ENCODE measurements around the gene SLC27A2.
A peak's percentile ranks its signal among the peaks of the same experiment; 100 is the strongest.
"Not testable (repeated sequence)": the region's sequence is repeated elsewhere in the genome, so short reads cannot be mapped to it uniquely, and the experiment has no call there.

SLC27A2 gene

GRCh38 chr15:50168379-50168778 is 13.6 kb upstream of the SLC27A2 start:
- Histone ChIP-seq H3K4me1 (peaks cover 0 to 7% (median 2%) of the 10 kb centered on the region in 10 experiments; a peak in 4 of 20 replicates), H3K27ac (no peak overlapping the region), H3K4me3 (no peak overlapping the region), H3K9me3 (replicated peaks in 1 of 11) (peaks cover 9 to 40% (median 31%) of the 10 kb centered on the region in 11 experiments; a peak in 21 of 22 replicates), H4K20me1 (no peaks in the 10 kb centered on the region), H3K9ac (no peak overlapping the region), H3K27me3 (no peaks in the 10 kb centered on the region), H3K4me2 (peak overlapping the region in 2 of 11 experiments; percentile 7 to 18; a peak in 1 of 22 replicates), H3K36me3 (no peaks in the 10 kb centered on the region)
- no peak for TF ChIP-seq Cebpa-rat (IDR thresholded peaks at IDR 0.05)

DNA sequence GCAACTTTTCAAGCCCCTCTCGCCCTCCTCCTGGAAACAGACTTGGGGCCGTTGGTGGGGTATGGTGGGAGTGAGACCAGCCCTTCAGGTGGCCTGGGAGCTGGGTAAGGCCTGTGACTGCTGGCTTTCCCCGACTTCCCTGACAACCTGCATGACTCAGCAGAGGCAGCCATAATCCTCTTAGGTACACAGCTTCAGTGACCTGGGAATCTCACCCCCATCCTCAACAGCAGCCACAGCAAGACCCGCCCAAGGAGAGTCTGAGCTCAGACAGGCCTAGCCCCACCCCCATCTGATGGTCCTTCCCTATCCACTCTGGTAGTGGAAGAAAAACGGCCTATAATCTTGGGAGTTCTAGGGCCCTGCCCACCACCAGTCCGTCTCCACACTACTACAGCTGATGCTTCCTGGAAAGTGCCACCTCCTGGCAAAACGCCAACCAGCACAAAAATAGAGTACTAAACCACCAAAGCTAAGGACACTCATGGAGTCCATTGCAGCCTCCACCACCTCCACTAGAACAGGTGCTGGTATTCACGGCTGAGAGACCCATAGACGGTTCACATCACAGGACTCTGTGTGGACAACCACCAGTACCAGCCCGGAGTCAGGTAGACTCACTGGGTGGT is 13.1 kb upstream of the SLC27A2 start:
- Histone ChIP-seq H3K36me3 (no peaks in the 10 kb centered on the region), H3K4me3 (no peak overlapping the region), H3K9me3 (replicated peaks in 1 of 11) (peaks cover 9 to 38% (median 28%) of the 10 kb centered on the region in 11 experiments; a peak in 21 of 22 replicates), H3K4me2 (no peak overlapping the region), H3K27ac (no peak overlapping the region), H3K27me3 (no peaks in the 10 kb centered on the region), H3K4me1 (peaks cover 0 to 7% (median under 1%) of the 10 kb centered on the region in 10 experiments; a peak in 3 of 20 replicates), H4K20me1 (no peaks in the 10 kb centered on the region), H3K9ac (no peak overlapping the region)
- no peak for TF ChIP-seq Cebpa-rat (IDR thresholded peaks at IDR 0.05)

DNA sequence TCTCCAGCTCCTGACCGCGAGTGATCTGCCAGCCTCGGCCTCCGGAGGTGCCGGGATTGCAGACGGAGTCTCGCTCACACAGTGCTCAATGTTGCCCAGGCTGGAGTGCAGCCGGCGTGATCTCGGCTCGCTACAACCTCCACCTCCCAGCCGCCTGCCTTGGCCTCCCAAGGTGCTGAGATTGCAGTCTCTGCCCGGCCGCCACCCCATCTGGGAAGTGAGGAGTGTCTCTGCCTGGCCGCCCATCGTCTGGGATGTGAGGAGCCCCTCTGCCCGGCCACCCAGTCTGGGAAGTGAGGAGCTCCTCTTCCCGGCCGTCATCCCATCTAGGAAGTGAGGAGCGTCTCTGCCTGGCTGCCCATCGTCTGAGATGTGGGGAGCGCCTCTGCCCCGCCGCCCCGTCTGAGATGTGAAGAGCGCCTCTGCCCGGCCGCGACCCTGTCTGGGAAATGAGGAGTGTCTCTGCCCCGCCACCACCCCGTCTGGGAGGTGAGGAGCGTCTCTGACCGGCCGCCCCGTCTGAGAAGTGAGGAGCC is 9.6 kb upstream of the SLC27A2 start:
- not testable (repeated sequence) for H3K4me3 ChIP-seq, H3K27ac ChIP-seq, H3K4me2 ChIP-seq, H3K4me1 ChIP-seq, H3K27me3 ChIP-seq, H4K20me1 ChIP-seq, H3K9ac ChIP-seq, H3K36me3 ChIP-seq
- peaks cover 9 to 31% (median 21%) of the 10 kb centered on the region in 11 experiments; a peak in 21 of 22 replicates for H3K9me3 ChIP-seq (replicated peaks in 1 of 11)

DNA sequence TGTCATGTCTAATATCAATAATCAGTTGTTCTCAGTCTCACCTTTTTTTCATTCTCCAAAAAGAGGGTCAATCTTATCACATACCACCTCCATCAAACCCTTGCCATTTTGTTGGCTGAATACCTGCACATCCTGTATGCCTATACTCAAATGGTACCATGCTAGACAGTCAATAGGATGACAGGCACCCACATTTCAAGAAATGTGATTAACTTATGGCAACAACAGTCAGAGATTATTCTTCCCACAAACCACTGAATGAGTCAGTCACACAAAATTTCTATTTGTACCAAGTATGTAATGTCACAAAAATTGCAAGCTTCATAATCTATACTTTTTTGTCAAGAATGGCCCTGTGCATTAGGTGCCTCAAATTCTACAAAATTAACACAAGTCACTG is 5.1 kb upstream of the SLC27A2 start:
- TF ChIP-seq Cebpa-rat (IDR thresholded peaks at IDR 0.05): no peak
- Histone ChIP-seq H3K36me3 (no peaks in the 10 kb centered on the region), H3K27ac (no peak overlapping the region), H3K27me3 (peaks cover 0 to 16% (median 11%) of the 10 kb centered on the region in 11 experiments; a peak in 13 of 22 replicates), H3K4me3 (no peak overlapping the region), H3K4me1 (peaks cover 0 to 10% (median 2%) of the 10 kb centered on the region in 10 experiments; a peak in 8 of 20 replicates), H4K20me1 (no peaks in the 10 kb centered on the region), H3K9ac (no peak overlapping the region), H3K4me2 (no peak overlapping the region), H3K9me3 (replicated peaks in 1 of 11) (peaks cover 3 to 16% (median 12%) of the 10 kb centered on the region in 11 experiments; a peak in 20 of 22 replicates)

DNA sequence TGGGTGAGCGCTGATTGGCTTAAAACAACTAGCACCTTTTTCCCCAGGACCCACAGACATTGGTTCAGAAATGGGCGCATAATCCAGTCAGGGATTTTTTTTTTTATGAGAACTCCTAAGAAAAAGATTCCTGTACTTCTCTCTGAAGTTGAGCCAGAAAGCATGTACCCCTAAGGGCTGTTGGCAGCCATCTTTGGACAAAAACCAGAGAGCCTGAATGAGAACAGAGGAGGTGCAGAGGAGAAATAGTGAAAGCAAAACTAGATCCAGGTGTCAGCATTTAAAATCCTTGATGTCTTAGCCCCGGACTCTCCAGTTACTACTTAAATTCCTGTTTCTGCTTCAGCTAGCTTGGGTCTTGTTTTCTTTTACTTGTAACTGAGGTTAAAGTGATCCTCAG is 1.9 kb upstream of the SLC27A2 start:
- Histone ChIP-seq H3K9me3 (replicated peaks in 1 of 11) (no peaks in the 10 kb centered on the region), H3K4me2 (peak overlapping the region in 4 of 11 experiments; percentile 8 to 18 (median 12); a peak in 2 of 22 replicates), H3K36me3 (no peaks in the 10 kb centered on the region), H3K27me3 (peaks cover 3 to 33% (median 19%) of the 10 kb centered on the region in 11 experiments; a peak in 15 of 22 replicates), H3K4me3 (no peak overlapping the region), H4K20me1 (no peaks in the 10 kb centered on the region; a peak in 1 of 22 replicates), H3K27ac (no peak overlapping the region), H3K9ac (no peak overlapping the region), H3K4me1 (peaks cover 7 to 41% (median 25%) of the 10 kb centered on the region in 10 experiments; a peak in 18 of 20 replicates)
- TF ChIP-seq Cebpa-rat (IDR thresholded peaks at IDR 0.05): no peak

- TF ChIP-seq Cebpa-rat (IDR thresholded peaks at IDR 0.05): no peak
- Histone ChIP-seq H4K20me1 (no peaks in the 10 kb centered on the region; a peak in 1 of 22 replicates), H3K9ac (no peak overlapping the region), H3K4me2 (peak overlapping the region in 4 of 11 experiments; percentile 8 to 18 (median 12); a peak in 2 of 22 replicates), H3K27me3 (peaks cover 3 to 33% (median 19%) of the 10 kb centered on the region in 11 experiments; a peak in 15 of 22 replicates), H3K27ac (no peak overlapping the region), H3K4me3 (no peak overlapping the region), H3K36me3 (no peaks in the 10 kb centered on the region), H3K9me3 (replicated peaks in 1 of 11) (no peaks in the 10 kb centered on the region), H3K4me1 (peaks cover 7 to 46% (median 26%) of the 10 kb centered on the region in 10 experiments; a peak in 18 of 20 replicates)
Measured at GRCh38 chr15:50180582-50180981, 1.4 kb upstream of the SLC27A2 start.

DNA sequence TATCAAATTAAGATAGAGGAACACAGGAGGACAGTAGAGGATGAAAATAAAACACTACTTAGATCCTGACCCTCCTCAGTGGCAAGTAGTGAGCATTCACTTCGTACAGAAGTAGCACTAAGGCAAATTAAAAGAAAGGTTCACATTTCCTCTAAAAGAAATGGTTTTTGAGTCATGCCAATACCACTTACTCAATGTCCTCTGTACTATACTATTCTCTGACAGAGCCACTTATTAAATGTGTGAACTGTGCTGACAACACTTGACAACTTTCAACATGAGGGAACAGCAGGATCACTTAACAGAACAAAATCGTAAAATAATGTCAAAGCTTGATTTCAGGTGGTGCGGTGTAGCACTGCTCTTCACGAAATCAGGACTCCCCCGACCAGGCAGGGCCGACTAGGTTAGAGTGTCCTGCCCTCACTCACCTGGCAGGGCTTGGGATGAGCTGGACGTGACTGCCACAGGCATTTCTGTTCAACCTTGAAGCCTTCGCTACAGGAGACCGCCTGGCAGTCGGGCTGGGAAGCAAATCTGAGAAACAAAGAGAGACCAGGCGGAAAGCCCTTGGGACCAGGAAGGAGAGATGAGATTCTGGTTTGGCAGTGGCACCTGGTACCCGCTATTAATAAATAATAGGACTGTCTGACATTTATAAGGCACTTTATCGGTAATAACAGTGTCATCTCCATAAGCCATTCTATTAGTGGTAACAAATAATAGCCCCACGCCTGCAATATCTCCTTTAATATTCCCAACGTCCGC is 611 bp upstream of the SLC27A2 start:
- Histone ChIP-seq H4K20me1 (no peaks in the 10 kb centered on the region; a peak in 1 of 22 replicates), H3K4me2 (peak overlapping the region; percentile 87 to 100 (median 96)), H3K9me3 (replicated peaks in 1 of 11) (peaks cover 0 to 2% (median 0%) of the 10 kb centered on the region in 11 experiments; a peak in 1 of 22 replicates), H3K4me3 (peak overlapping the region; percentile 59 to 81 (median 73)), H3K27ac (no peak overlapping the region), H3K9ac (peak overlapping the region in 3 of 11 experiments; percentile 71 to 79 (median 74); a peak in 5 of 22 replicates), H3K27me3 (peaks cover 3 to 33% (median 19%) of the 10 kb centered on the region in 11 experiments; a peak in 15 of 22 replicates), H3K36me3 (peaks cover 0 to 5% (median 0%) of the 10 kb centered on the region in 11 experiments; a peak in 1 of 22 replicates), H3K4me1 (peaks cover 7 to 54% (median 26%) of the 10 kb centered on the region in 10 experiments; a peak in 18 of 20 replicates)
- TF ChIP-seq Cebpa-rat (IDR thresholded peaks at IDR 0.05): no peak

DNA sequence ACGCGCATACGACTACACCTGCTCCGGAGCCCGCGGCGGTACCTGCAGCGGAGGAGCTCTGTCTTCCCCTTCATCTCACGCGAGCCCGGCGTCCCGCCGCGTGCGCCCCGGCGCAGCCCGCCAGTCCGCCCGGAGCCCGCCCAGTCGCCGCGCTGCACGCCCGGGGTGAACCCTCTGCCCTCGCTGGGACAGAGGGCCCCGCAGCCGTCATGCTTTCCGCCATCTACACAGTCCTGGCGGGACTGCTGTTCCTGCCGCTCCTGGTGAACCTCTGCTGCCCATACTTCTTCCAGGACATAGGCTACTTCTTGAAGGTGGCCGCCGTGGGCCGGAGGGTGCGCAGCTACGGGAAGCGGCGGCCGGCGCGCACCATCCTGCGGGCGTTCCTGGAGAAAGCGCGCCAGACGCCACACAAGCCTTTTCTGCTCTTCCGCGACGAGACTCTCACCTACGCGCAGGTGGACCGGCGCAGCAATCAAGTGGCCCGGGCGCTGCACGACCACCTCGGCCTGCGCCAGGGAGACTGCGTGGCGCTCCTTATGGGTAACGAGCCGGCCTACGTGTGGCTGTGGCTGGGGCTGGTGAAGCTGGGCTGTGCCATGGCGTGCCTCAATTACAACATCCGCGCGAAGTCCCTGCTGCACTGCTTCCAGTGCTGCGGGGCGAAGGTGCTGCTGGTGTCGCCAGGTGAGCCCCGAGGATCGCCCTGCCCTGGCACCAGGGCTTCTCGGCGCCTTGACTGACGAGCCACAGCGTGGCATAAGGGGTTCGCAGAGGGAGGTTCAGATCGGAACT is 420 bp downstream of the SLC27A2 start:
- Histone ChIP-seq H3K27ac (peak overlapping the region in 4 of 11 experiments; percentile 22 to 37 (median 34); a peak in 5 of 22 replicates), H3K4me3 (peak overlapping the region; percentile 59 to 81 (median 73)), H3K9ac (peak overlapping the region; percentile 44 to 79 (median 64); a peak in 21 of 22 replicates)

More for the DNA sequence above, 420 bp downstream of the SLC27A2 start:
- TF ChIP-seq Cebpa-rat (IDR thresholded peaks at IDR 0.05): no peak
- Histone ChIP-seq H3K4me1 (peaks cover 7 to 65% (median 30%) of the 10 kb centered on the region in 10 experiments; a peak in 18 of 20 replicates), H3K4me2 (peak overlapping the region; percentile 87 to 100 (median 96)), H3K27me3 (peaks cover 3 to 33% (median 19%) of the 10 kb centered on the region in 11 experiments; a peak in 15 of 22 replicates), H4K20me1 (no peaks in the 10 kb centered on the region; a peak in 1 of 22 replicates), H3K36me3 (peaks cover 0 to 6% (median 0%) of the 10 kb centered on the region in 11 experiments; a peak in 3 of 22 replicates), H3K9me3 (replicated peaks in 1 of 11) (peaks cover 0 to 5% (median 0%) of the 10 kb centered on the region in 11 experiments; a peak in 2 of 22 replicates)
